SK-N-SH (cell line): ENCODE results near the gene MGLL. TPM values are rescaled to one million over a fixed set of nuclear protein-coding genes. Genes with fewer than 3 reads are reported as not detected.

Experiments
- CTCF ChIA-PET: fragments of 300-600, 350-600 bp; formaldehyde crosslinking; extraction: SDS; loops from one replicate; lab custom pipeline; 2021; lab: Yijun Ruan, JAX
- POLR2A ChIA-PET: fragments of 350-600 bp; sonication (Branson Sonifier 250); formaldehyde crosslinking; extraction: SDS; loops from one replicate; lab custom pipeline; 2020; ENCODE audit warnings: antibody characterized with exemption, inconsistent platforms; lab: Yijun Ruan, JAX
- DNase-seq: peaks from one replicate; pipeline ENCODE4 v3.0.0; 2012
- H2AFZ ChIP-seq: fragments of 200-600 bp; sonication (generic); 2 replicates; pipeline ENCODE4 v1.8.1; 2016; ENCODE audit warnings: antibody characterized with exemption, mild to moderate bottlenecking, low read depth
- H3F3A ChIP-seq: fragments of 200-600 bp; sonication (generic); replicated peaks from 2 replicates; pipeline ENCODE3; 2016; ENCODE audit warnings: antibody characterized with exemption, mild to moderate bottlenecking; ENCODE audit not compliant: insufficient read depth
- H3K27ac ChIP-seq, 2 experiments: fragments of 200-500 bp in 1 of 2; fragments of 200-600 bp in 1 of 2; sonication (Bioruptor generic) in 1 of 2; sonication (generic), shearing (Covaris generic) in 1 of 2; 2 replicates each; pipeline versions ENCODE4 v1.5.1 to v1.6.1; 2014 to 2016; ENCODE audit warnings: low read depth in 2 of 2, inconsistent platforms in 1 of 2, low read length in 1 of 2, mild to moderate bottlenecking in 1 of 2, mixed read lengths in 1 of 2
- H3K27me3 ChIP-seq: fragments of 200-600 bp; sonication (generic), shearing (Covaris generic); 2 replicates; pipeline ENCODE4 v1.6.1; 2016; ENCODE audit warnings: mixed run types; ENCODE audit not compliant: insufficient read depth
- H3K36me3 ChIP-seq, 2 experiments: fragments of 200-500 bp in 1 of 2; fragments of 200-600 bp in 1 of 2; sonication (Bioruptor generic) in 1 of 2; sonication (generic) in 1 of 2; replicated peaks in 1 of 2; 2 replicates each; pipeline versions ENCODE3 to v1.5.1; 2014 to 2016; ENCODE audit warnings: low read length in 1 of 2, mild to moderate bottlenecking in 1 of 2; ENCODE audit not compliant: insufficient read depth in 2 of 2, control insufficient read depth in 1 of 2
- H3K4me1 ChIP-seq, 2 experiments: fragments of 200-500 bp in 1 of 2; fragments of 200-600 bp in 1 of 2; sonication (Bioruptor generic) in 1 of 2; sonication (generic), shearing (Covaris generic) in 1 of 2; 2 replicates each; pipeline versions ENCODE4 v1.5.1 to v1.6.1; 2014 to 2016; ENCODE audit warnings: low read depth in 1 of 2, low read length in 1 of 2, mixed run types in 1 of 2; ENCODE audit not compliant: insufficient read depth in 2 of 2, control insufficient read depth in 1 of 2
- H3K4me2 ChIP-seq: fragments of 200-600 bp; sonication (generic), shearing (Covaris generic); 2 replicates; pipeline ENCODE4 v1.6.1; 2017; ENCODE audit warnings: mixed run types
- H3K4me3 ChIP-seq, 2 experiments: fragments of 200-500 bp in 1 of 2; fragments of 200-600 bp in 1 of 2; sonication (Bioruptor generic) in 1 of 2; sonication (generic), shearing (Covaris generic) in 1 of 2; 2 replicates each; pipeline versions ENCODE4 v1.5.1 to v1.8.1; 2014 to 2016; ENCODE audit warnings: low read depth in 2 of 2, inconsistent platforms in 1 of 2, low read length in 1 of 2, mild to moderate bottlenecking in 1 of 2, mixed read lengths in 1 of 2, moderate library complexity in 1 of 2
- H3K79me2 ChIP-seq: fragments of 200-600 bp; sonication (generic); 2 replicates; pipeline ENCODE4 v1.8.1; 2017; ENCODE audit warnings: mild to moderate bottlenecking; ENCODE audit not compliant: insufficient read depth
- H3K9ac ChIP-seq: fragments of 200-600 bp; sonication (generic); 2 replicates; pipeline ENCODE4 v1.6.1; 2017; ENCODE audit warnings: mixed run types
- H3K9me2 ChIP-seq: fragments of 200-600 bp; sonication (generic); 2 replicates; pipeline ENCODE4 v1.6.1; 2017; ENCODE audit warnings: mixed run types
- H3K9me3 ChIP-seq: fragments of 200-600 bp; sonication (generic); 2 replicates; pipeline ENCODE4 v1.6.1; 2017; ENCODE audit warnings: mixed run types, mild to moderate bottlenecking, moderate library complexity
- H4K20me1 ChIP-seq: fragments of 200-600 bp; sonication (generic); 2 replicates; pipeline ENCODE4 v1.6.1; 2017; ENCODE audit warnings: mild to moderate bottlenecking, mixed run types; ENCODE audit not compliant: insufficient read depth
- ELF1 ChIP-seq: IDR thresholded peaks from 2 replicates; pipeline ENCODE4 v1.4.0; 2012
- EZH2phosphoT487 ChIP-seq: fragments of 200-600 bp; sonication (generic); IDR thresholded peaks from 2 replicates; pipeline ENCODE4 v1.6.1; 2017; ENCODE audit warnings: low read depth, mixed run types, mild to moderate bottlenecking, antibody characterized with exemption, moderate library complexity, borderline replicate concordance
- FOSL2 ChIP-seq: IDR thresholded peaks from 2 replicates; pipeline ENCODE4 v1.4.0; 2012; ENCODE audit warnings: low read depth, mild to moderate bottlenecking, moderate library complexity, borderline replicate concordance
- FOXJ3 ChIP-seq: sonication (generic); formaldehyde crosslinking; IDR thresholded peaks from 2 replicates; pipeline ENCODE4 v1.5.1; 2020; ENCODE audit warnings: mild to moderate bottlenecking, missing genetic modification reagents
- GABPA ChIP-seq: IDR thresholded peaks from 2 replicates; pipeline ENCODE4 v1.4.0; 2012; ENCODE audit warnings: low read depth, mild to moderate bottlenecking
- GATA2 ChIP-seq: sonication (generic); formaldehyde crosslinking; IDR thresholded peaks from 2 replicates; pipeline ENCODE4 v1.5.0; 2020; ENCODE audit warnings: mild to moderate bottlenecking, missing genetic modification reagents
- JUND ChIP-seq: IDR thresholded peaks from 2 replicates; pipeline ENCODE4 v1.4.0; 2012
- MEF2A ChIP-seq: IDR thresholded peaks from 2 replicates; pipeline ENCODE4 v1.4.0; 2012; ENCODE audit warnings: low read depth, borderline replicate concordance
- NRF1 ChIP-seq: IDR thresholded peaks from 2 replicates; pipeline ENCODE4 v1.6.1; 2012; ENCODE audit warnings: low read depth, mild to moderate bottlenecking, low read length
- POLR2AphosphoS5 ChIP-seq: IDR thresholded peaks from 2 replicates; pipeline ENCODE4 v1.6.1; 2012; ENCODE audit warnings: low read depth, low read length
- RAD21 ChIP-seq: IDR thresholded peaks from 2 replicates; pipeline ENCODE4 v1.6.1; 2012; ENCODE audit warnings: mild to moderate bottlenecking, low read length
- TAF1 ChIP-seq: IDR thresholded peaks from 2 replicates; pipeline ENCODE4 v1.6.1; 2012; ENCODE audit warnings: low read depth, mild to moderate bottlenecking, low read length, moderate library complexity, borderline replicate concordance
- WGBS: methylation state at CpG from one replicate; pipeline ENCODE4 v1.1.6; 2017; ENCODE audit warnings: low lambda C conversion rate; 5-methylcytosine and 5-hydroxymethylcytosine counted together
- polyA plus RNA-seq, 3 experiments: library from polyadenylated mRNA; depleted of rRNA; stranded (reverse); fragments of >200 nt; gene quantifications; 2 replicates each; pipeline ENCODE4 v1.2.3, GENCODE V29; 2012
- TF ChIP-seq, protein P1 (sequence below): IDR thresholded peaks from 2 replicates; pipeline ENCODE4; 2012
- TF ChIP-seq, protein P2 (sequence below): IDR thresholded peaks from 2 replicates; pipeline ENCODE4 v1.4.0; 2012; ENCODE audit warnings: low read depth, borderline replicate concordance
- TF ChIP-seq, protein P3 (sequence below): fragments of 150-350 bp; IDR thresholded peaks from 2 replicates; pipeline ENCODE4 v1.6.1; 2016; ENCODE audit warnings: mild to moderate bottlenecking, low read depth, low read length
- TF ChIP-seq, protein P4 (sequence below): fragments of 150-350 bp; IDR thresholded peaks from 2 replicates; pipeline ENCODE4 v1.6.1; 2017; ENCODE audit warnings: antibody characterized with exemption, low read length, low read depth, borderline replicate concordance
- TF ChIP-seq, protein P5 (sequence below): IDR thresholded peaks from 2 replicates; pipeline ENCODE4 v1.4.0; 2012; ENCODE audit warnings: low read depth, borderline replicate concordance

Gene MGLL
- polyA plus RNA-seq (2012; rRNA removed): 2.0 and 2.2 TPM in 2 replicates
- polyA plus RNA-seq (2012; cell fraction: cytosol; rRNA removed): 1.7 and 2.7 TPM in 2 replicates
- 2.2 and 3.7 TPM in 2 replicates for polyA plus RNA-seq (2012; cell fraction: nucleus; rRNA removed)

DNA sequence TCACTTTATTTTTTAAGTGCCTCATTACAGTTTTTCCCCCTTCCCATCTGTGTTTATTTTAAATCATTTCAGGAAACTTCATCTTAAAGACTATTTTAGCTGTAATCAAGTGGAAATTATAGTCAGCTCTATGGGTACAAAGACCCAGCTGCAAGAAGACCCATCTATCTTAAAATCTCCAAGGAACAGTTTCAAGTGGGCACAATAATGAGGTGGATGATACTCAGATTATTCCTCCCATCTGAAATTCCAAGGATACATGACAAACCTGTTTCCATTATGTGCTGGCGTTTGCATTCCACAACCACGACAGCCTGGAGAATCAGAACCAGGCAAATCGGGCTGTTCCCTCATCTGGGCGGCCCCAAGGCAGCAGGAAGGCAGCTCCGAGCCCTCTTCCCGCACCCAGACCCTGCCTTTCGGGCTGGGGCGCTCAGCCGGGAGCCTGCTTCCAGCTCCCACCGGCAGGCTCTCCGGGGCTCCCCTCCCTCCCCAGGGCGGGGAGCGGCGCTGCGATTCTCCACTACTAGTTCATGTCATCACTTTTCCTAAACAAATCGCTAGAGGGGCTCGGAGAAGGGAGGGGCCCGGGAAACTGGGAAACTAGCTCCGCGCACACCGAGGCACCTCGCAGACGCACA lies at the start of gene MGLL:
TSS of gene MGLL (minus strand) at position 475 of the 641 bp plus-strand sequence. CDS start at position 278, 197 bp downstream.
- peak within 1 kb of the TSS; percentile 98 for H3K4me2 ChIP-seq
- TF ChIP-seq TAF1 (no peak), FOXJ3 (CRISPR knock-in tag) (peak; percentile 20; the same call in 1 of the 2 replicates), EZH2phosphoT487 (no peak)
- TF ChIP-seq, protein P1, sequence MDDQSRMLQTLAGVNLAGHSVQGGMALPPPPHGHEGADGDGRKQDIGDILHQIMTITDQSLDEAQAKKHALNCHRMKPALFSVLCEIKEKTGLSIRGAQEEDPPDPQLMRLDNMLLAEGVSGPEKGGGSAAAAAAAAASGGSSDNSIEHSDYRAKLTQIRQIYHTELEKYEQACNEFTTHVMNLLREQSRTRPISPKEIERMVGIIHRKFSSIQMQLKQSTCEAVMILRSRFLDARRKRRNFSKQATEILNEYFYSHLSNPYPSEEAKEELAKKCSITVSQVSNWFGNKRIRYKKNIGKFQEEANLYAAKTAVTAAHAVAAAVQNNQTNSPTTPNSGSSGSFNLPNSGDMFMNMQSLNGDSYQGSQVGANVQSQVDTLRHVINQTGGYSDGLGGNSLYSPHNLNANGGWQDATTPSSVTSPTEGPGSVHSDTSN: no peak
- TF ChIP-seq, all 33 proteins: peak for 1
- Histone ChIP-seq H3K4me3 (peak within 1 kb of the TSS; percentile 63 to 79), H3K27ac (peak within 1 kb of the TSS in 1 of 2 experiments; percentile 40; a peak in 2 of 4 replicates), H2AFZ (peak within 1 kb of the TSS; percentile 95), H4K20me1 (no peaks in the 10 kb centered on the region), H3K4me1 (peaks cover 13 to 16% of the 10 kb centered on the region in 2 experiments; a peak in 2 of 4 replicates), H3F3A (no peaks in the 10 kb centered on the region), H3K79me2 (no peaks in the 10 kb centered on the region), H3K27me3 (no peaks in the 10 kb centered on the region), H3K9me3 (0 out of 2 replicates have a peak, but pooled peaks cover under 1% of the 10 kb centered on the region), H3K36me3 (no peaks in the 10 kb centered on the region), H3K9ac (peak within 1 kb of the TSS; percentile 61), H3K9me2 (no peaks in the 10 kb centered on the region)
- ChIA-PET CTCF (interaction anchor here (0.6 to 3.4 kb wide), 17 partner anchors 14 to 311 kb away, joined by 3 to 27 read pairs (median 4); no protein-coding TSS in a partner anchor), POLR2A (interaction anchor here (0.8 to 1.7 kb wide), 2 partner anchors 78 to 125 kb away, joined by 3 to 5 read pairs; no protein-coding TSS in a partner anchor)
- WGBS: 53% methylated on average over 7 of the region's 23 CpGs
- peak; percentile 78 for DNase-seq

DNA sequence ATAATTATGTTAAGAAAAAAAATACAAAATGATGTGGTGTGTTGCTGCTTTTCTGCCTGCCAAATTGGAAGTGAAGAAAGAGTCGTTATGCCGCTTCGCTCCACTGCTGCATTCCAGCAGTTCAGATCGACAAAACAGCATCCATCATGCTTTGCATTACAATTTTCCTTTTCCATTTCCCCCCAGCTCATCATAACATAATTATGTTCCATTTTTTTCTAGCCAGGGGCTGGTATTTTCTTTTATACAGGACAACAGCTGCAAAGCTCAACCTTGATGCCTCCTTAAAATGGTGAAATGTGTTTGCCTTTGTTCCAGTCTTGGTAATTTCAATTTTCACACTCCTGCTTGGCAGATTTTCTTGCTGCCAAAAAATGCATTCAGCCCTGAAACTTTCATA lies 47.8 kb upstream of the MGLL start:
- Histone ChIP-seq H3K27ac (no peak overlapping the region), H3K27me3 (peaks cover 15% of the 10 kb centered on the region), H3K4me3 (no peak overlapping the region), H3F3A (no peaks in the 10 kb centered on the region), H3K9me3 (no peaks in the 10 kb centered on the region), H4K20me1 (no peaks in the 10 kb centered on the region), H3K4me2 (no peak overlapping the region), H3K9ac (no peak overlapping the region), H2AFZ (no peak overlapping the region), H3K9me2 (no peaks in the 10 kb centered on the region), H3K36me3 (no peaks in the 10 kb centered on the region), H3K79me2 (no peaks in the 10 kb centered on the region), H3K4me1 (no peaks in the 10 kb centered on the region; a peak in 1 of 4 replicates)
- ChIA-PET POLR2A (no interaction called here), CTCF (interaction anchor here (1.0 kb wide), 1 partner anchor 38 kb away, joined by 3 read pairs; no protein-coding TSS in a partner anchor)
- 77% methylated on average over 4 of the region's 4 CpGs for WGBS
- DNase-seq: no peak
- TF ChIP-seq GABPA: no peak
- no peak for TF ChIP-seq POLR2AphosphoS5
- TF ChIP-seq RAD21: no peak
- TF ChIP-seq, protein P2, sequence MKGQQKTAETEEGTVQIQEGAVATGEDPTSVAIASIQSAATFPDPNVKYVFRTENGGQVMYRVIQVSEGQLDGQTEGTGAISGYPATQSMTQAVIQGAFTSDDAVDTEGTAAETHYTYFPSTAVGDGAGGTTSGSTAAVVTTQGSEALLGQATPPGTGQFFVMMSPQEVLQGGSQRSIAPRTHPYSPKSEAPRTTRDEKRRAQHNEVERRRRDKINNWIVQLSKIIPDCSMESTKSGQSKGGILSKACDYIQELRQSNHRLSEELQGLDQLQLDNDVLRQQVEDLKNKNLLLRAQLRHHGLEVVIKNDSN: no peak
- no peak for TF ChIP-seq NRF1
- TF ChIP-seq FOSL2: no peak
- TF ChIP-seq ELF1: no peak
- TF ChIP-seq GATA2 (CRISPR knock-in tag): no peak
- TF ChIP-seq, protein P3, sequence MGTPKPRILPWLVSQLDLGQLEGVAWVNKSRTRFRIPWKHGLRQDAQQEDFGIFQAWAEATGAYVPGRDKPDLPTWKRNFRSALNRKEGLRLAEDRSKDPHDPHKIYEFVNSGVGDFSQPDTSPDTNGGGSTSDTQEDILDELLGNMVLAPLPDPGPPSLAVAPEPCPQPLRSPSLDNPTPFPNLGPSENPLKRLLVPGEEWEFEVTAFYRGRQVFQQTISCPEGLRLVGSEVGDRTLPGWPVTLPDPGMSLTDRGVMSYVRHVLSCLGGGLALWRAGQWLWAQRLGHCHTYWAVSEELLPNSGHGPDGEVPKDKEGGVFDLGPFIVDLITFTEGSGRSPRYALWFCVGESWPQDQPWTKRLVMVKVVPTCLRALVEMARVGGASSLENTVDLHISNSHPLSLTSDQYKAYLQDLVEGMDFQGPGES: no peak
- TF ChIP-seq, protein P4, sequence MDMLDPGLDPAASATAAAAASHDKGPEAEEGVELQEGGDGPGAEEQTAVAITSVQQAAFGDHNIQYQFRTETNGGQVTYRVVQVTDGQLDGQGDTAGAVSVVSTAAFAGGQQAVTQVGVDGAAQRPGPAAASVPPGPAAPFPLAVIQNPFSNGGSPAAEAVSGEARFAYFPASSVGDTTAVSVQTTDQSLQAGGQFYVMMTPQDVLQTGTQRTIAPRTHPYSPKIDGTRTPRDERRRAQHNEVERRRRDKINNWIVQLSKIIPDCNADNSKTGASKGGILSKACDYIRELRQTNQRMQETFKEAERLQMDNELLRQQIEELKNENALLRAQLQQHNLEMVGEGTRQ: no peak
- no peak for TF ChIP-seq MEF2A
- TF ChIP-seq JUND: no peak
- TF ChIP-seq, protein P5, sequence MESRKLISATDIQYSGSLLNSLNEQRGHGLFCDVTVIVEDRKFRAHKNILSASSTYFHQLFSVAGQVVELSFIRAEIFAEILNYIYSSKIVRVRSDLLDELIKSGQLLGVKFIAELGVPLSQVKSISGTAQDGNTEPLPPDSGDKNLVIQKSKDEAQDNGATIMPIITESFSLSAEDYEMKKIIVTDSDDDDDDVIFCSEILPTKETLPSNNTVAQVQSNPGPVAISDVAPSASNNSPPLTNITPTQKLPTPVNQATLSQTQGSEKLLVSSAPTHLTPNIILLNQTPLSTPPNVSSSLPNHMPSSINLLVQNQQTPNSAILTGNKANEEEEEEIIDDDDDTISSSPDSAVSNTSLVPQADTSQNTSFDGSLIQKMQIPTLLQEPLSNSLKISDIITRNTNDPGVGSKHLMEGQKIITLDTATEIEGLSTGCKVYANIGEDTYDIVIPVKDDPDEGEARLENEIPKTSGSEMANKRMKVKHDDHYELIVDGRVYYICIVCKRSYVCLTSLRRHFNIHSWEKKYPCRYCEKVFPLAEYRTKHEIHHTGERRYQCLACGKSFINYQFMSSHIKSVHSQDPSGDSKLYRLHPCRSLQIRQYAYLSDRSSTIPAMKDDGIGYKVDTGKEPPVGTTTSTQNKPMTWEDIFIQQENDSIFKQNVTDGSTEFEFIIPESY: no peak
